GM23248 (cell line): ENCODE measurements around the gene ZNF791. TPM values are rescaled to one million over a fixed set of nuclear protein-coding genes. Genes with fewer than 3 reads are reported as not detected.
A peak's percentile ranks its signal among the peaks of the same experiment; 100 is the strongest.

Experiments
- DNase-seq: peaks from one replicate; pipeline ENCODE4 v3.0.0-alpha.2; 2015
- H2AFZ ChIP-seq: fragments of 200-600 bp; sonication (generic); 2 replicates; pipeline ENCODE4 v1.6.1; 2016; ENCODE audit warnings: antibody characterized with exemption
- H3F3A ChIP-seq: fragments of 200-600 bp; sonication (generic); 2 replicates; pipeline ENCODE4 v1.6.1; 2016; ENCODE audit warnings: mild to moderate bottlenecking, antibody characterized with exemption, mixed run types; ENCODE audit not compliant: insufficient read depth
- H3K27ac ChIP-seq: fragments of 200-600 bp; sonication (generic); 2 replicates; pipeline ENCODE4 v1.5.1; 2016; ENCODE audit warnings: mild to moderate bottlenecking
- H3K27me3 ChIP-seq: fragments of 200-600 bp; sonication (generic); replicated peaks from 2 replicates; pipeline ENCODE4 v1.6.1; 2016; ENCODE audit warnings: mild to moderate bottlenecking; ENCODE audit not compliant: insufficient read depth
- H3K36me3 ChIP-seq: fragments of 200-600 bp; sonication (generic); 2 replicates; pipeline ENCODE4 v1.6.1; 2016; ENCODE audit warnings: low read depth, mild to moderate bottlenecking
- H3K4me1 ChIP-seq: fragments of 200-600 bp; sonication (generic); 2 replicates; pipeline ENCODE4 v1.6.1; 2016; ENCODE audit warnings: mild to moderate bottlenecking; ENCODE audit not compliant: insufficient read depth
- H3K4me2 ChIP-seq: fragments of 200-600 bp; sonication (generic); one replicate; pipeline ENCODE4 v1.6.1; 2016; ENCODE audit warnings: mild to moderate bottlenecking; ENCODE audit not compliant: unreplicated experiment
- H3K4me3 ChIP-seq: fragments of 200-600 bp; sonication (generic); 2 replicates; pipeline ENCODE4 v1.5.1; 2016; ENCODE audit warnings: mild to moderate bottlenecking
- H3K79me2 ChIP-seq: fragments of 200-600 bp; sonication (generic); 2 replicates; pipeline ENCODE4 v1.6.1; 2016; ENCODE audit warnings: mild to moderate bottlenecking; ENCODE audit not compliant: insufficient read depth
- H3K9ac ChIP-seq: fragments of 200-600 bp; sonication (generic); 2 replicates; pipeline ENCODE4 v1.6.1; 2016; ENCODE audit warnings: mild to moderate bottlenecking
- H3K9me2 ChIP-seq: fragments of 200-600 bp; sonication (generic); 2 replicates; pipeline ENCODE4 v1.6.1; 2016; ENCODE audit warnings: mixed run types, mild to moderate bottlenecking, moderate library complexity; ENCODE audit not compliant: insufficient read depth
- H3K9me3 ChIP-seq: fragments of 200-600 bp; sonication (generic); one replicate; pipeline ENCODE4 v1.6.1; 2017; ENCODE audit warnings: low read depth
- H4K20me1 ChIP-seq: fragments of 200-600 bp; sonication (generic); 2 replicates; pipeline ENCODE4 v1.6.0; 2016; ENCODE audit not compliant: insufficient read depth
- EZH2 ChIP-seq: fragments of 200-600 bp; sonication (generic); IDR thresholded peaks from 2 replicates; pipeline ENCODE4 v1.6.1; 2018; ENCODE audit warnings: antibody characterized with exemption, mild to moderate bottlenecking; ENCODE audit not compliant: insufficient read depth, poor library complexity, severe bottlenecking
- EZH2phosphoT487 ChIP-seq: fragments of 200-600 bp; sonication (generic); IDR thresholded peaks from 2 replicates; pipeline ENCODE4 v1.6.1; 2018; ENCODE audit warnings: antibody characterized with exemption, moderate library complexity, mild to moderate bottlenecking, low read depth; ENCODE audit not compliant: insufficient read depth
- WGBS, 2 experiments: methylation state at CpG; one replicate each; pipeline ENCODE4 v1.1.6; 2015 to 2017; ENCODE audit warnings: low lambda C conversion rate in 2 of 2, low coverage in 1 of 2; ENCODE audit errors: missing lambda C conversion rate in 2 of 2; 5-methylcytosine and 5-hydroxymethylcytosine counted together
- in situ Hi-C: fragments of 300-500 bp; cut with MboI; formaldehyde crosslinking; loops from 2 replicates; pipeline ENCODE4 v1.15.0; 2020
- polyA plus RNA-seq: library from polyadenylated mRNA; unstranded; fragments of >200 nt; fragmentation: Nextera tagmentation; extraction: Ambion mirVana; gene quantifications from 2 replicates; pipeline ENCODE4 v1.2.1, GENCODE V29; 2016
- total RNA-seq: library from RNA; depleted of rRNA; stranded (reverse); fragments of >200 nt; shearing (Covaris generic); gene quantifications from 2 replicates; pipeline ENCODE4 v1.2.3, GENCODE V29; 2014

ZNF791 gene
- total and polyA plus RNA-seq, 2 experiments from 2014 or later: 11.9 to 12.6 TPM

- Histone ChIP-seq H3K9me3 (no peaks in the 10 kb centered on the region), H3K9me2 (no peaks in the 10 kb centered on the region), H3K9ac (peak within 1 kb of the TSS; percentile 96), H3K4me3 (peak within 1 kb of the TSS; percentile 88), H3K79me2 (peaks cover 55% of the 10 kb centered on the region), H3F3A (peaks cover 6% of the 10 kb centered on the region; the same call in 1 of the 2 replicates), H3K4me2 (peak within 1 kb of the TSS; percentile 91), H3K27ac (peak within 1 kb of the TSS; percentile 93), H4K20me1 (no peaks in the 10 kb centered on the region), H3K4me1 (peaks cover 26% of the 10 kb centered on the region), H2AFZ (peak within 1 kb of the TSS; percentile 92), H3K27me3 (no peaks in the 10 kb centered on the region), H3K36me3 (no peaks in the 10 kb centered on the region)
- WGBS, 2 experiments: 1% methylated on average over 36 to 46 of the region's 46 CpGs
- TF ChIP-seq EZH2phosphoT487 (no peak), EZH2 (no peak)
- in situ Hi-C loops: no loop called here
- peak; percentile 87 for DNase-seq
Observed at GRCh38 chr19:12666265-12667048, 55.7 kb downstream of the ZNF791 start, which contains the start of the genes MAN2B1 and WDR83. TSS of gene MAN2B1 (minus strand) at chr19:12666742. CDS start at chr19:12666701, 41 bp downstream. TSS of gene WDR83 (plus strand) at chr19:12666807. CDS start at chr19:12669791, 2,984 bp downstream.

GRCh38 chr19:12667731-12668302 is 57.1 kb downstream of the ZNF791 start:
- 69 to 76% methylated on average over 4 of the region's 4 CpGs for WGBS, 2 experiments
- Histone ChIP-seq H3K4me2 (peak overlapping the region; percentile 96), H3K9me2 (no peaks in the 10 kb centered on the region), H3K27ac (peak overlapping the region; percentile 93), H3K36me3 (no peaks in the 10 kb centered on the region), H3F3A (peaks cover 6% of the 10 kb centered on the region; the same call in 1 of the 2 replicates), H3K4me3 (peak overlapping the region; percentile 88), H2AFZ (no peak overlapping the region), H3K9me3 (no peaks in the 10 kb centered on the region), H3K79me2 (peaks cover 64% of the 10 kb centered on the region), H4K20me1 (no peaks in the 10 kb centered on the region), H3K9ac (peak overlapping the region; percentile 96), H3K27me3 (no peaks in the 10 kb centered on the region), H3K4me1 (peaks cover 26% of the 10 kb centered on the region)
- DNase-seq: no peak
- TF ChIP-seq EZH2phosphoT487 (no peak), EZH2 (no peak)
- in situ Hi-C loops: no loop called here

GRCh38 chr19:12668346-12668745 is 57.6 kb downstream of the ZNF791 start:
- H3K9me2 ChIP-seq: no peaks in the 10 kb centered on the region
- peaks cover 6% of the 10 kb centered on the region; the same call in 1 of the 2 replicates for H3F3A ChIP-seq
- H3K27ac ChIP-seq: peak overlapping the region; percentile 93
- TF ChIP-seq EZH2phosphoT487 (no peak), EZH2 (no peak)
- peak overlapping the region; percentile 96 for H3K9ac ChIP-seq
- H3K4me1 ChIP-seq: peaks cover 26% of the 10 kb centered on the region
- H3K79me2 ChIP-seq: peaks cover 64% of the 10 kb centered on the region
- H2AFZ ChIP-seq: peak overlapping the region; percentile 96
- H4K20me1 ChIP-seq: no peaks in the 10 kb centered on the region
- H3K4me3 ChIP-seq: peak overlapping the region; percentile 82
- in situ Hi-C loops: no loop called here
- H3K4me2 ChIP-seq: peak overlapping the region; percentile 96
- no peaks in the 10 kb centered on the region for H3K9me3 ChIP-seq
- 48 to 52% methylated on average over 8 of the region's 8 CpGs for WGBS, 2 experiments
- H3K27me3 ChIP-seq: no peaks in the 10 kb centered on the region
- no peak for DNase-seq
- no peaks in the 10 kb centered on the region for H3K36me3 ChIP-seq

- no peaks in the 10 kb centered on the region for H3K9me2 ChIP-seq
- TF ChIP-seq EZH2phosphoT487: no peak
- no peak for TF ChIP-seq EZH2
- in situ Hi-C loops: no loop called here
- H4K20me1 ChIP-seq: no peaks in the 10 kb centered on the region
- 1% methylated on average over 23 to 24 of the region's 24 CpGs for WGBS, 2 experiments
- H2AFZ ChIP-seq: peak overlapping the region; percentile 96
- H3K9me3 ChIP-seq: no peaks in the 10 kb centered on the region
- H3K4me3 ChIP-seq: peak overlapping the region; percentile 82
- peaks cover 66% of the 10 kb centered on the region for H3K79me2 ChIP-seq
- H3F3A ChIP-seq: peaks cover 6% of the 10 kb centered on the region; the same call in 1 of the 2 replicates
- peaks cover 5% of the 10 kb centered on the region; the same call in 1 of the 2 replicates for H3K36me3 ChIP-seq
- peak overlapping the region; percentile 93 for H3K27ac ChIP-seq
- peak overlapping the region; percentile 96 for H3K4me2 ChIP-seq
- H3K4me1 ChIP-seq: peaks cover 26% of the 10 kb centered on the region
- H3K9ac ChIP-seq: peak overlapping the region; percentile 96
- H3K27me3 ChIP-seq: no peaks in the 10 kb centered on the region
- DNase-seq: peak; percentile 90
Observed at GRCh38 chr19:12668932-12669269, 58.2 kb downstream of the ZNF791 start.
